ENCODE results near the gene DDIAS. TPM values are rescaled to one million over a fixed set of nuclear protein-coding genes. Genes with fewer than 3 reads are reported as not detected.

DDIAS gene
- total RNA-seq, 4 donors from 2014 or later, result 0.22 to 3.1 (median 1.3) TPM

- no peaks in the 10 kb centered on the region for H3K27me3 ChIP-seq
- no peak overlapping the region for H3K27ac ChIP-seq
- no peaks in the 10 kb centered on the region for H3K36me3 ChIP-seq
- no peak for DNase-seq (ENCODE audit: low spot score in 2 of 2)
- peak overlapping the region; percentile 66 to 83 (median 74) for H3K4me3 ChIP-seq
- peaks cover 0 to 48% (median 16%) of the 10 kb centered on the region in 4 donors for H3K4me1 ChIP-seq
- WGBS, 2 donors, result 0 to 3% methylated on average over 15 of the region's 15 CpGs
- TF ChIP-seq CTCF (IDR thresholded peaks at IDR 0.05), result no peak
- no peak for TF ChIP-seq EP300 (IDR thresholded peaks at IDR 0.05)
- TF ChIP-seq POLR2A (IDR thresholded peaks at IDR 0.05), result no peak
- H3K9me3 ChIP-seq, result no peaks in the 10 kb centered on the region
These were observed 468 bp downstream of the DDIAS start for GRCh38 chr11:82901922-82902485.

- no peak overlapping the region for H3K27ac ChIP-seq
- WGBS, 2 donors, result 72 to 77% methylated on average over 3 of the region's 3 CpGs
- no peaks in the 10 kb centered on the region for H3K36me3 ChIP-seq
- H3K27me3 ChIP-seq, result no peaks in the 10 kb centered on the region
- H3K9me3 ChIP-seq, result no peaks in the 10 kb centered on the region
- no peak for DNase-seq (ENCODE audit: low spot score in 2 of 2)
- peaks cover 0 to 47% (median 16%) of the 10 kb centered on the region in 4 donors for H3K4me1 ChIP-seq
- H3K4me3 ChIP-seq, result no peak overlapping the region
- no peak for TF ChIP-seq POLR2A (IDR thresholded peaks at IDR 0.05)
- no peak for TF ChIP-seq CTCF (IDR thresholded peaks at IDR 0.05)
- TF ChIP-seq EP300 (IDR thresholded peaks at IDR 0.05), result no peak
These were observed 1.3 kb downstream of the DDIAS start for GRCh38 chr11:82902880-82903279.

GRCh38 chr11:82903843-82904586 is 2.5 kb downstream of the DDIAS start:
- TF ChIP-seq CTCF (IDR thresholded peaks at IDR 0.05), result no peak
- no peak for TF ChIP-seq POLR2A (IDR thresholded peaks at IDR 0.05)
- no peak for TF ChIP-seq EP300 (IDR thresholded peaks at IDR 0.05)
- Histone ChIP-seq H3K4me1 (peaks cover 0 to 42% (median 13%) of the 10 kb centered on the region in 4 donors), H3K9me3 (no peaks in the 10 kb centered on the region), H3K36me3 (no peaks in the 10 kb centered on the region), H3K4me3 (no peak overlapping the region), H3K27me3 (no peaks in the 10 kb centered on the region), H3K27ac (no peak overlapping the region)
- WGBS, 2 donors, result 80 to 81% methylated on average over 3 of the region's 3 CpGs
- DNase-seq (ENCODE audit: low spot score in 2 of 2), result no peak

- peak overlapping the region in 2 of 4 donors; percentile 58 to 75 for H3K27ac ChIP-seq
- no peaks in the 10 kb centered on the region for H3K9me3 ChIP-seq
- no peaks in the 10 kb centered on the region for H3K36me3 ChIP-seq
- peaks cover 0 to 32% (median 6%) of the 10 kb centered on the region in 4 donors for H3K4me1 ChIP-seq
- no peak for DNase-seq (ENCODE audit: low spot score in 2 of 2)
- no peaks in the 10 kb centered on the region for H3K27me3 ChIP-seq
- H3K4me3 ChIP-seq, result peak overlapping the region in 1 of 4 donors; percentile 1
- WGBS, 2 donors, result 19 to 27% methylated on average over 1 of the region's 1 CpG
- TF ChIP-seq EP300 (IDR thresholded peaks at IDR 0.05), result no peak
- TF ChIP-seq CTCF (IDR thresholded peaks at IDR 0.05), result peak; percentile 43 to 70 (median 54)
These were observed 4.7 kb downstream of the DDIAS start for GRCh38 chr11:82906236-82906635.

GRCh38 chr11:82906931-82907330 is 5.4 kb downstream of the DDIAS start:
- Histone ChIP-seq H3K4me3 (no peak overlapping the region), H3K27me3 (no peaks in the 10 kb centered on the region), H3K27ac (peak overlapping the region in 2 of 4 donors; percentile 58 to 75), H3K36me3 (no peaks in the 10 kb centered on the region), H3K9me3 (no peaks in the 10 kb centered on the region), H3K4me1 (peaks cover 0 to 28% (median 6%) of the 10 kb centered on the region in 4 donors)
- WGBS, 2 donors, result 11 to 18% methylated on average over 2 of the region's 2 CpGs
- no peak for TF ChIP-seq CTCF (IDR thresholded peaks at IDR 0.05)
- no peak for TF ChIP-seq POLR2A (IDR thresholded peaks at IDR 0.05)
- TF ChIP-seq EP300 (IDR thresholded peaks at IDR 0.05), result no peak
- no peak for DNase-seq (ENCODE audit: low spot score in 2 of 2)
